Retinal pigment epithelial cell (primary cell): ENCODE data around the gene MACROD1.
"Not testable (repeated sequence)": the region's sequence is repeated elsewhere in the genome, so short reads cannot be mapped to it uniquely, and the experiment has no call there.

ENCODE experiments used
- DNase-seq: peaks from one replicate; pipeline ENCODE4 v3.0.0-alpha.2; 2010; ENCODE audit warnings: low read depth
- H3K4me3 ChIP-seq: 2 replicates; pipeline ENCODE4 v1.5.1; 2011; ENCODE audit warnings: mild to moderate bottlenecking, low read length, control low read depth, moderate library complexity
- CTCF ChIP-seq: conservative IDR thresholded peaks from 2 replicates; pipeline ENCODE4 v1.5.1; 2011; ENCODE audit warnings: low read depth, low read length, control low read depth, inconsistent platforms

MACROD1 gene

GRCh38 chr11:64176751-64177150 is 10.8 kb upstream of the MACROD1 start:
- no peak for TF ChIP-seq CTCF

GRCh38 chr11:64173616-64174355 is 7.9 kb upstream of the MACROD1 start:
- TF ChIP-seq CTCF, result no peak
- DNase-seq, result no peak
- H3K4me3 ChIP-seq, result no peak overlapping the region

More at GRCh38 chr11:64176751-64177150, 10.8 kb upstream of the MACROD1 start:
- no peak for DNase-seq
- no peak overlapping the region for H3K4me3 ChIP-seq

- no peak for DNase-seq
- H3K4me3 ChIP-seq, result no peak overlapping the region
- no peak for TF ChIP-seq CTCF
These were observed 4.5 kb upstream of the MACROD1 start for GRCh38 chr11:64170419-64170818.

GRCh38 chr11:64165481-64165841 is 452 bp downstream of the MACROD1 start:
- no peak for DNase-seq
- peak; percentile 11 for TF ChIP-seq CTCF
- peak overlapping the region; percentile 59 for H3K4me3 ChIP-seq

- H3K4me3 ChIP-seq, result peak overlapping the region; percentile 59
- no peak for TF ChIP-seq CTCF
These were observed 1.3 kb downstream of the MACROD1 start for GRCh38 chr11:64164392-64165312.

GRCh38 chr11:64163951-64164350 is 2.0 kb downstream of the MACROD1 start:
- no peak overlapping the region for H3K4me3 ChIP-seq
- no peak for TF ChIP-seq CTCF
- no peak for DNase-seq

More at GRCh38 chr11:64164392-64165312, 1.3 kb downstream of the MACROD1 start:
- no peak for DNase-seq

- DNase-seq, H3K4me3 ChIP-seq: not testable (repeated sequence)
These were observed 3.1 kb downstream of the MACROD1 start for GRCh38 chr11:64162769-64163168.
